Subcutaneous adipose tissue (tissue), 4 donors: ENCODE results near the gene RHOC. TPM values are rescaled to one million over a fixed set of nuclear protein-coding genes. Genes with fewer than 3 reads are reported as not detected.

Experiments used
- total RNA-seq, 4 donors: library from RNA; depleted of rRNA; stranded (reverse); fragments of >200 nt; gene quantifications; one replicate each; pipeline ENCODE4 v1.1.0, GENCODE V29; 2016
- TF ChIP-seq, protein P1 (sequence below): fragments of 450-650 bp; IDR thresholded peaks from one replicate; pipeline ENCODE4 v1.5.1; 2016; ENCODE audit warnings: low read depth, mild to moderate bottlenecking, control low read depth, antibody characterized with exemption, moderate library complexity

The RHOC gene
- total RNA-seq, 4 donors from 2014 or later, result 114 to 201 (median 136) TPM

DNA sequence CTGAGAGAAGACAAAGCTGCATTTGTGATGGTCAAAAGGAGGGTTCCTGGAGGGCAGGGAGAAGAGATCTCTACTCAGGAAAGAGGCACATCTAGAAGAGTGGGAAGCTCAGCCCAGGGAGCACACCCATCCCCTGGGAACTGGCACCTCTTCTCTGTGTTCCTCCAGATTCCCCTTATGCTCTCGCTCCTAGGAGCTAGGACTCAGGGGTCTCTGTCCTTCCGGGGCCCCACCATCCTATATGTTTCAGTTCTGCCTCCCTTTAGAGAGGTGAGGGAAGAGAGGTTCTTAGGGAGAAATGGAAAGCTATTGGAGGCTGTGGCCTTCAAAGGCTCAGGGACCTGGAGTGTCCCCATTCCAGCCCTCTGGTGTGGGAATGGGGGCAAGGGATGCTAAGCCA, 12.8 kb upstream of the RHOC start:
- TF ChIP-seq, protein P1, sequence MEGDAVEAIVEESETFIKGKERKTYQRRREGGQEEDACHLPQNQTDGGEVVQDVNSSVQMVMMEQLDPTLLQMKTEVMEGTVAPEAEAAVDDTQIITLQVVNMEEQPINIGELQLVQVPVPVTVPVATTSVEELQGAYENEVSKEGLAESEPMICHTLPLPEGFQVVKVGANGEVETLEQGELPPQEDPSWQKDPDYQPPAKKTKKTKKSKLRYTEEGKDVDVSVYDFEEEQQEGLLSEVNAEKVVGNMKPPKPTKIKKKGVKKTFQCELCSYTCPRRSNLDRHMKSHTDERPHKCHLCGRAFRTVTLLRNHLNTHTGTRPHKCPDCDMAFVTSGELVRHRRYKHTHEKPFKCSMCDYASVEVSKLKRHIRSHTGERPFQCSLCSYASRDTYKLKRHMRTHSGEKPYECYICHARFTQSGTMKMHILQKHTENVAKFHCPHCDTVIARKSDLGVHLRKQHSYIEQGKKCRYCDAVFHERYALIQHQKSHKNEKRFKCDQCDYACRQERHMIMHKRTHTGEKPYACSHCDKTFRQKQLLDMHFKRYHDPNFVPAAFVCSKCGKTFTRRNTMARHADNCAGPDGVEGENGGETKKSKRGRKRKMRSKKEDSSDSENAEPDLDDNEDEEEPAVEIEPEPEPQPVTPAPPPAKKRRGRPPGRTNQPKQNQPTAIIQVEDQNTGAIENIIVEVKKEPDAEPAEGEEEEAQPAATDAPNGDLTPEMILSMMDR, result no peak

DNA sequence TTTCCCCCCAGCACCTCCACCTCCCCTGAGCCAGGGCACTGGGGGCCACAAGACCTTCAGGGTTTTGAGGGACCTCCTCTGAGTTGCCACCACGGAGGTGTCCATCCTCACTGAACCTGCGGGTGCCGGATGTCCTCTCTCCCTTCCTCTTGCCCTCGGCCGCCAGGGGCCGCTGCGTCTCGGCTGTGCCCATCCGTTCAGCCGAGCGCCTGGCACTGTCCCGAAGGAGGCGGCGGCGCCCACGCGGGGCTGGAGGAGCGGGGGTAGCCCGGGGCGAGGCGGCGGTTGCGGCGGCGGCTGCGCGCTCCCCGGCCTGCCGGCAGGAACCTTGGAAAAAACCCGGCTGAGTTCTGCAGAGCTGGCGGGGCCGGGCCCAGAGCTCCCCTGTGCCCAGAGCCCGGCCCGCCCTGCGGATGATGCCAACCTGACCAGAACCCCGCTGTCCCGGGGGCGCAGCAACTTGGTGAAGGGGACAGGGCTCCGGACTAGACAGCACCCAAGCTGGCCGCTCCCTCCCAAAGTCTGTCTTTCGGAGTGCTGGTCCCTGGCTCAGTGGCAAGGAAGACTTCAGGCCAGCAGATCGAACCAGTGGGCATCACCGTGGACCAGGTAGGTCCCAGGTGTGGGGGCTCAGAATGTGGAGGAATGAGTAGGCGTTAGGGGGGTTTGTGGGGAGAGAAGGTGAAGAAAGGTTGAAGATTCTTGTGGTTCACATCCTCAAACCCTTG, 11.9 kb upstream of the RHOC start:
- TF ChIP-seq, protein P1, result no peak

DNA sequence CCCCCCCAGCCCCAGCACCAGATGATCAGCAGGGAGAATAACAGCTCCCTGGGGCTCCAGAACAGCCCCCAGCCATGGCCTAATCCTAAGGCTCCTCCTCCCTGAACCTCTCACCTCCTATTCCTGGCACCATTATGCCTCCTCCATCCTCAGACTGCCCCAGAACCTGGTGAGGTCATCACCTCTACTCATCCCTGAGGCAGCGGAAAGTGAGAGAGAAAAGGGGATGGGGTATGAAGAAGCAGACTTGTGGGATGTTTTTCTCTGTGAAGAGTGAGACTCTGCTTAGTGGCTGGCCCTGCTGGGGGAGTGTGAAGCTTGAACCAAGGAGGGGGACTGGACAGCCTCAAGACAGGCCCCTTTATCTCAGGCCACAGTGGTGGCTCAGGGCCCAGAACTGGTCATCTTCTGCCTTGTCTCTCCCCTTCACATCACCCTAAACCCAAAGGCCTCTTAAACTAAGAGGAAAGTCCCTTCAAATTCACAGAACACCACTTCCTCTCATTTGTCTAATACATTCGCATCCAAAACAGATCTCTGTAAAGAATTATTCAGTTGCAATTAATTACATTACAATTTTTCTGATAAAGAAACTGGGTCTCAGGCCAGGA, 10.4 kb upstream of the RHOC start:
- TF ChIP-seq, protein P1, result no peak

DNA sequence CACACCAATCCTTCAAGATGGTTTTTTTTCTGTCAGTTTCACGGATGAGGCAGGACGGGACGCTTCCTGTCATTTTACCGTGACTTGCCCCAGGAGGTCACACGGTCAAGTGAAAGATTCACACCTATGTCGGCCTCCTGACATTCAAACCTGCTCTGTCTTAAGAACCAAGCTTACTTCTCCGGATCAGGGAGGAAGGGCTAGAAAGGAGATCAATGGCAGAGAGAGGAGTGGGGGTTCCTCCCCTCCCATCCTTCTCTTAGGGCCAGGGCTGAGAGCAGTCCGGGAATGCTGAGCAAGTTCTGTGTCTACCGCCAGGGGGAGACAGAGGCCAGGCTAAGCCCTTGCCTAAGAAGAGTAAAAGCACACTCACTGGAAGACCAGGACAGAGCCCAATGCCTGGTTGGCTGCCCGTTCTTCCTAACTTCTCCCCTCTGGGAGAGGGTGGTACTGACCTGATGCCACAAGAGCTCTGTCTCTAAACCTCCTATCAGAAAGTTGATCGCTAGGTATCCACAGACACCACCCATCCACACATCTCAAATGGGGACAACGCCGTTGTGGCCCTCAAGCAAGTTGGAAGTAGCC, 9.3 kb upstream of the RHOC start:
- TF ChIP-seq, protein P1, result no peak

- TF ChIP-seq, protein P1, result no peak
Observed at GRCh38 chr1:112715264-112716053, 8.5 kb upstream of the RHOC start, which contains the start of gene PPM1J. Gene PPM1J (minus strand): TSS chr1:112715332. CDS start chr1:112715301, 31 bp downstream.

GRCh38 chr1:112714313-112715263, 7.7 kb upstream of the RHOC start:
- TF ChIP-seq, protein P1, result no peak
